HCT116 (cell line): ENCODE data around the gene COL23A1. TPM values are rescaled to one million over a fixed set of nuclear protein-coding genes. Genes with fewer than 3 reads are reported as not detected.

Experiments used
- ATAC-seq: fragments of 200-7000 bp; cut with Tn5 transposase; 2 replicates; pipeline ENCODE4 v1.9.1; 2020; ENCODE audit warnings: mild to moderate bottlenecking, moderate library complexity
- BruUV-seq: library from RNA; stranded (reverse); fragments of 400-500 nt; replicated peaks from 2 replicates; lab custom pipeline; 2021; lab: Mats Ljungman, UMichigan
- CTCF ChIA-PET: fragments of 300-600 bp; sonication (Branson Sonifier 250); formaldehyde crosslinking; loops from one replicate; lab custom pipeline; 2021; ENCODE audit warnings: antibody characterized with exemption; lab: Charles Lee
- POLR2A ChIA-PET: fragments of 300-600, 350-600 bp; sonication (Branson Sonifier 250); formaldehyde crosslinking; loops from one replicate; lab custom pipeline; 2021; ENCODE audit warnings: antibody characterized with exemption; lab: Charles Lee
- RAD21 ChIA-PET, 2 experiments: fragments of 300-600 bp; sonication (Branson Sonifier 250); formaldehyde crosslinking; loops; one replicate each; lab custom pipeline; 2023; ENCODE audit warnings: low total read pairs in 2 of 2; ENCODE audit not compliant: uncharacterized antibody in 2 of 2, unreplicated experiment in 2 of 2, low non-redundant PET in 1 of 2; lab: Charles Lee
- DNase-seq: peaks from one replicate; pipeline ENCODE4 v3.0.0-alpha.2; 2010; ENCODE audit warnings: low read depth, low spot score
- H2AFZ ChIP-seq: fragments of 200-600 bp; shearing (Covaris generic), sonication (generic); 2 replicates; pipeline ENCODE4 v1.6.1; 2017; ENCODE audit warnings: low read depth, mixed run types, mixed read lengths, antibody characterized with exemption, low read length; ENCODE audit not compliant: poor library complexity, severe bottlenecking
- H3K27ac ChIP-seq: 2 replicates; pipeline ENCODE4 v1.5.1; 2012; ENCODE audit warnings: low read depth, low read length
- H3K27me3 ChIP-seq: fragments of 200-600 bp; sonication (generic); 2 replicates; pipeline ENCODE4 v1.6.1; 2016; ENCODE audit warnings: mixed run types, low read length, mixed read lengths; ENCODE audit not compliant: insufficient read depth
- H3K36me3 ChIP-seq, 2 experiments: fragments of 200-500 bp in 1 of 2; fragments of 200-600 bp in 1 of 2; sonication (Bioruptor generic) in 1 of 2; sonication (generic) in 1 of 2; 2 replicates each; pipeline versions ENCODE4 v1.5.1 to v1.6.1; 2014 to 2016; ENCODE audit warnings: low read length in 2 of 2, inconsistent platforms in 1 of 2, mixed read lengths in 1 of 2, mixed run types in 1 of 2; ENCODE audit not compliant: insufficient read depth in 2 of 2, control insufficient read depth in 1 of 2
- H3K4me1 ChIP-seq, 2 experiments: fragments of 200-600 bp in 1 of 2; sonication (generic) in 1 of 2; 2 replicates each; pipeline versions ENCODE4 v1.5.1 to v1.6.1; 2012 to 2017; ENCODE audit warnings: low read length in 2 of 2, inconsistent platforms in 1 of 2, mild to moderate bottlenecking in 1 of 2, mixed read lengths in 1 of 2, mixed run types in 1 of 2, moderate library complexity in 1 of 2; ENCODE audit not compliant: insufficient read depth in 2 of 2, control insufficient read depth in 1 of 2
- H3K4me2 ChIP-seq: fragments of 200-600 bp; sonication (generic); 2 replicates; pipeline ENCODE4 v1.6.1; 2017; ENCODE audit warnings: mixed run types, low read length, mixed read lengths
- H3K4me3 ChIP-seq, 2 experiments: fragments of 200-600 bp in 1 of 2; sonication (generic) in 1 of 2; replicated peaks in 1 of 2; 2 replicates each; pipeline ENCODE4 v1.5.1; 2011 to 2016; ENCODE audit warnings: low read length in 2 of 2, control low read depth in 1 of 2, low read depth in 1 of 2, mild to moderate bottlenecking in 1 of 2, mixed read lengths in 1 of 2, mixed run types in 1 of 2
- H3K79me2 ChIP-seq: fragments of 200-600 bp; sonication (generic); 2 replicates; pipeline ENCODE4 v1.6.1; 2017; ENCODE audit warnings: mild to moderate bottlenecking, mixed run types, low read length, moderate library complexity, mixed read lengths; ENCODE audit not compliant: insufficient read depth
- H3K9ac ChIP-seq: fragments of 200-600 bp; sonication (generic); 2 replicates; pipeline ENCODE4 v1.6.1; 2016; ENCODE audit warnings: low read length, mixed read lengths
- H3K9me2 ChIP-seq: fragments of 200-600 bp; sonication (generic), shearing (Covaris generic); 2 replicates; pipeline ENCODE4 v1.6.1; 2017; ENCODE audit warnings: mixed run types, mild to moderate bottlenecking, moderate library complexity; ENCODE audit not compliant: insufficient read depth
- H3K9me3 ChIP-seq, 2 experiments: fragments of 200-500 bp in 1 of 2; fragments of 200-600 bp in 1 of 2; sonication (Bioruptor generic) in 1 of 2; sonication (generic) in 1 of 2; 2 replicates each; pipeline ENCODE4 v1.6.1; 2014 to 2017; ENCODE audit warnings: low read length in 2 of 2, mixed read lengths in 2 of 2, inconsistent platforms in 1 of 2, low read depth in 1 of 2, mild to moderate bottlenecking in 1 of 2, mixed run types in 1 of 2, moderate library complexity in 1 of 2; ENCODE audit not compliant: control insufficient read depth in 1 of 2, insufficient read depth in 1 of 2
- H4K20me1 ChIP-seq: fragments of 200-600 bp; sonication (generic), shearing (Covaris generic); 2 replicates; pipeline ENCODE4 v1.6.1; 2017; ENCODE audit warnings: mixed run types, mild to moderate bottlenecking, moderate library complexity; ENCODE audit not compliant: insufficient read depth
- CBX3 ChIP-seq: IDR thresholded peaks from 2 replicates; pipeline ENCODE4 v1.6.1; 2012; ENCODE audit warnings: low read depth
- EGR1 ChIP-seq: IDR thresholded peaks from 2 replicates; pipeline ENCODE4 v1.6.1; 2012; ENCODE audit warnings: low read depth
- ELF1 ChIP-seq: IDR thresholded peaks from 2 replicates; pipeline ENCODE4 v1.6.1; 2012; ENCODE audit warnings: low read depth, borderline replicate concordance
- EZH2 ChIP-seq: fragments of 200-600 bp; sonication (generic); IDR thresholded peaks from 2 replicates; pipeline ENCODE4 v1.6.1; 2017; ENCODE audit warnings: antibody characterized with exemption, mixed run types
- EZH2phosphoT487 ChIP-seq: fragments of 200-600 bp; IDR thresholded peaks from 2 replicates; pipeline ENCODE4 v1.6.1; 2018; ENCODE audit warnings: antibody characterized with exemption, borderline replicate concordance
- POLR2A ChIP-seq: IDR thresholded peaks from 2 replicates; pipeline ENCODE4 v1.7.0; 2011; ENCODE audit warnings: borderline replicate concordance; ENCODE audit not compliant: insufficient read depth, insufficient read length; ENCODE audit errors: extremely low read depth
- POLR2AphosphoS5 ChIP-seq: IDR thresholded peaks from 2 replicates; pipeline ENCODE4 v1.6.1; 2011; ENCODE audit warnings: mild to moderate bottlenecking, low read depth, low read length, moderate library complexity
- RAD21 ChIP-seq: IDR thresholded peaks from 2 replicates; pipeline ENCODE4 v1.6.1; 2012; ENCODE audit warnings: low read depth, mild to moderate bottlenecking
- REST ChIP-seq: IDR thresholded peaks from 2 replicates; pipeline ENCODE4 v1.6.1; 2012; ENCODE audit warnings: low read depth
- SP1 ChIP-seq: IDR thresholded peaks from 2 replicates; pipeline ENCODE4 v1.6.1; 2012; ENCODE audit warnings: low read depth
- SRF ChIP-seq: IDR thresholded peaks from 2 replicates; pipeline ENCODE4 v1.6.1; 2012; ENCODE audit warnings: low read depth
- TCF7L2 ChIP-seq: IDR thresholded peaks from 2 replicates; pipeline ENCODE4 v1.7.0; 2011; ENCODE audit warnings: borderline replicate concordance, inconsistent platforms; ENCODE audit not compliant: insufficient read depth, insufficient read length; ENCODE audit errors: extremely low read depth
- YY1 ChIP-seq: IDR thresholded peaks from 2 replicates; pipeline ENCODE4 v1.6.1; 2011; ENCODE audit warnings: low read length, low read depth, moderate library complexity, mild to moderate bottlenecking; ENCODE audit not compliant: insufficient replicate concordance; ENCODE audit errors: extremely low read depth
- ZNF274 ChIP-seq: fragments of 200-500 bp; sonication (Bioruptor generic); IDR thresholded peaks from 2 replicates; pipeline ENCODE4 v1.6.1; 2014; ENCODE audit warnings: mild to moderate bottlenecking, low read depth, low read length, inconsistent platforms
- intact Hi-C: fragments of 100-400 bp; cut with micrococcal nuclease; formaldehyde crosslinking; loops from 2 replicates; pipeline ENCODE4 v1.10.0; 2022
- total RNA-seq: library from RNA; stranded (reverse); gene quantifications from one replicate; pipeline ENCODE4 v1.2.1, GENCODE V29; 2021; ENCODE audit not compliant: unreplicated experiment

COL23A1 gene
- total RNA-seq, 1 experiment from 2014 or later, result not detected

DNA sequence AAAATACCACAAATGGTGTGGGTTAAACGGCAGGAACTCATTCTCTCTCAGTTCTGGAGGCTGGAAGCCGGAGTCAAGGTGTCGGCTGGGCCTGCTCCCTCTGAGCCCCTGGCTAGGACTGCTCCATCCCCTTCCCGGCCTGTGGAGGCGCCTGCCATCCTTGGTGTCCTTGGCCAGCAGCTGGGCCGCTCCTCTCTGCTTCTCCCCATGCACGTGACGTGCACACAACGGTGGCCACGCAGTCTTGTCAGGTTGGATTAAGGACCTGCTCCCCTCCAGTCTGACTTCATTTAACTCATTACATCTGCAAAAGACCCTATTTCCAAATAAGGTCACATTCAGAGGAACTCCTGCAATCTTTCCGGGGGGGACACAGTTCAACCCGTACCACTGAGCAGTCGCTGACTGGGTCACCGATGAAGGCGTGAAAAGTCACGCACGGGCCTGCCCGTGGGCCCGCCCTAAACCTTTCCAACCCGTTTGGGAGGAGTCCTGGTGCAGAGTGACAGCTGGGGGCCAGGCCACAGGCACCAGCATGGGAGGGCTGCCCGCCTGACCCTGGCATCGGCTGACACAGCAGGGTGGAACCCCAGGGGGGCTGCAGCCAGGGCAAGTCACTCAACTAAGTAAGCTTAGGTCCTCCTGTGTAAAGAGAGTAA, 135.2 kb downstream of the COL23A1 start:
- Histone ChIP-seq H3K36me3 (no peaks in the 10 kb centered on the region), H4K20me1 (no peaks in the 10 kb centered on the region), H2AFZ (no peak overlapping the region), H3K27me3 (no peaks in the 10 kb centered on the region), H3K4me2 (no peak overlapping the region), H3K9me2 (no peaks in the 10 kb centered on the region), H3K9me3 (no peaks in the 10 kb centered on the region), H3K4me3 (no peak overlapping the region), H3K79me2 (no peaks in the 10 kb centered on the region), H3K9ac (no peak overlapping the region), H3K4me1 (no peaks in the 10 kb centered on the region), H3K27ac (no peak overlapping the region)
- no peak for DNase-seq
- BruUV-seq, result no TSS peak
- TF ChIP-seq CBX3 (no peak), TCF7L2 (no peak), SRF (no peak), ZNF274 (no peak), EZH2 (no peak), EZH2phosphoT487 (no peak), EGR1 (no peak), SP1 (no peak), POLR2AphosphoS5 (no peak), YY1 (no peak), RAD21 (no peak), ELF1 (no peak), REST (no peak), POLR2A (no peak)
- CTCF ChIA-PET, result no interaction called here
- POLR2A ChIA-PET, result no interaction called here
- RAD21 ChIA-PET, result no interaction called here
- no peak for ATAC-seq
- intact Hi-C loops, result no loop called here
